GM12865 (cell line): ENCODE measurements around the gene PDE3A.

Experiments
- DNase-seq: peaks from one replicate; pipeline ENCODE4 v3.0.0; 2010; ENCODE audit warnings: low read depth
- H3K4me3 ChIP-seq: 2 replicates; pipeline ENCODE4 v1.5.1; 2011; ENCODE audit warnings: mild to moderate bottlenecking, low read depth, low read length, control low read depth
- CTCF ChIP-seq: IDR thresholded peaks from 2 replicates; pipeline ENCODE4 v1.5.1; 2011; ENCODE audit warnings: low read length, control low read depth, low read depth, inconsistent platforms; ENCODE audit not compliant: insufficient read depth; ENCODE audit errors: missing control alignments

PDE3A gene

DNA sequence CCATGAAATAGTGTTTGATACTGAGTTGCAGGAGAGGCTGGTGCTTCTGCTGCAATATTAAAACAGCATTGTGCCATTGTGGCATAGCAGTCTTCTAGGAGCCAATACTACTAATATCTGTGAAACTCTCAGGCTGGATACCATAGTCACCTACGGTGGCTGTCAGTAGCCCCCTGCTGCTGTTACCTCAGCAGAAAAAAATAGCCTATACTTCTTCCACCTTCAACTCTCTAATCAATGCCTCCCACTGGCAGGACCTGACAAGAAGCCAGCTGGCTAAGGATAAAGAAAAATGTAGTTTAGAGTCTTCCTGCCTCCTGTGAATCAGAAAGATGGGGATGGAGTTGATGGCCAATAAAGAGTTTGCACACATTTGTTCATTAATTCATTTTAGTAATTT is 91.6 kb downstream of the PDE3A start:
- DNase-seq, result no peak
- TF ChIP-seq CTCF, result no peak
- H3K4me3 ChIP-seq, result no peak overlapping the region

DNA sequence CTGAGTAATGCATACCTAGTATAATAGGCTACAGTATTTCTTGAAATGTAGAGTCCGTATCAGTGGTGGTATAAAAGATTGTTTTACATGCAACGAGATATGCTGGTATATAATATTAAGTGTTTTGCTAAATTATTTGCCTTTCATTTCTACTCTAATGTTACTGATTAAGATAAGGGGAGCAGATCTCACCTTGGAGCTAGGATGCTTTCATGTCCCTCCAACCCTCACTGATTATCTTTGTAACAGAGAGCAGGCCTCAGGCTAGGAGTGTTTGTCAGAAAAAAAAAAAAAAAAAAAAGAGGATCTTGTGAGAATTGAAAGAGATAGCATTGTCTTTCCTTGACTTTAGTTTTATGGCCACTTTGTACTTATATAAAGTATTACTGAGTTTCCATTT is 92.6 kb downstream of the PDE3A start:
- H3K4me3 ChIP-seq, result no peak overlapping the region
- no peak for DNase-seq
- no peak for TF ChIP-seq CTCF

DNA sequence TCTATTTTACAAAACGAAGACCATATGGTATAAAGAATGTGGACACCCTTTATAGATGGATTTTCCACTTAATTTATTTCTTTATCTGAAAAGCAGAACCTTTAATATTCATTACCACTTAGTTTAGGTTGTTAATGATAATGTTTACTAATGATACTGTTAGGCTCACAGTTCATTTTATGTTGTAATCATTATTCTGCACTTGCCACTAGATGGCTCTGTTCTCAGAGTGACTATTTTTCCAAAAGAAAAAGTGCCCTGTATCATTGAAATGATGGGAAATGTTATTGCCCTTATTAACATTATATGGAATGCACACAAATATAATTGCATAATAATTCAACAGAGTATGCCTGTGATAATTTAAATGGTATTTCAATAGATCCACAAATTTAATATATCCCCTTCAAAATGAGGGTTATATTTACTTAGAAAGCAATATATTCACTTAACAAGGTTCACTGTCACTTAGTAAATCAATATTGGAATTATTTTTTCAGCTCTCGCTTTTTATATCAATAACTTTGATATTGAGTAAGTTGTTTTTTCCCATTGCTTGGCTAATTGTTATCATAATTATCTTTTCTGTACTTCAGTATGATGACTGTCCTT is 95.7 kb downstream of the PDE3A start:
- peak; percentile 39 for TF ChIP-seq CTCF
- no peak overlapping the region for H3K4me3 ChIP-seq
- no peak for DNase-seq

DNA sequence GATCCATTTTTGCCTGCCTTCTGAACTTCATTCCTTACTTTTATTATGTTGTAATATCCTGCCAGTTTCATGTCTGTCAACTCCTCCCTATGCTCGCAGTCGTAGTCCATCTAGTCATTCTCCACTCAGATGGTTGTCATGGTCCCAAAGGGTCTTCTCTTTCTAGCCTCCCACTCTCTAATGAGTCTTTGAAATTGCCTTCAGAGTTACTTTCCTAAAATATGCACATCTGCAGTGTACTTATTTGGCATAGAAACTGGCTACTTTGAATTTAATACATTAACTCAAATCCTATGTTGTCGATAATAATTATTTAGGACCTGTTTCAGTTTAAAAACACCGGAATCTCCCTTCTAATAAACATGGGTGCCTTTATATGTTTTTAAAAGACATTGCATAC is 101.0 kb downstream of the PDE3A start:
- DNase-seq, result no peak
- H3K4me3 ChIP-seq, result no peak overlapping the region
- TF ChIP-seq CTCF, result no peak

GRCh38 chr12:20469756-20470155 is 101.4 kb downstream of the PDE3A start:
- no peak for TF ChIP-seq CTCF
- no peak for DNase-seq
- H3K4me3 ChIP-seq, result no peak overlapping the region

DNA sequence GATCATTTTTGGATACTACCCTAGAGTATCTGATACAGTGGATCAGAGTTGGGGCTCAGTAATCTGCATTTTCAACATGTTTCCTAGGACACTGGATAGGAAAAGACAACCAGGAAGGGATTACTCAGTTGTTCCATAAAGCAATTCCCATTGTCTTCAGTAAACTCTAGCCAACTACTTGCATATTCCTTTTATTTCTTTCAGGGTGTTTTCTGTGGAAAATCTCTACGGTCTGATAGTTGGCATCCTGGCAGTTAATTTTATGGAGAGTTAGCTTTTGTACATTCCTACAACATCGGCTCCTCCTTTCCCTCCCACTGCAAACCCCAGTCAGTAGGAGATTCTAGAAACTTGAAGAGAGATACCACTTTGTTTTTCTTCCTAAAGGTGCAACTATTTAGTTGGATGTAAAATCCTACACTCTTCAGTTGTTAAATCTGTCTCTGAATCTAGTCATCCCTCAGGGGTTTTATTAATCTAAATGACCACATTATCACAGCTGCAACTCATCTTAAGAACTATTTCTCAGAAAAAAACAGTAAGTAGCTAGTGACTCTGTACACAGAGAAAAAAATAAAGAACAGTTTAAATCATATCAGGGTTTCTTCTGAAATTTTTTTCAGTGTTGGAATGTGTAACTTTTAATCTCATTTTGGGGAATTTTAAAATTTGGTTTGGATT is 103.9 kb downstream of the PDE3A start:
- H3K4me3 ChIP-seq, result no peak overlapping the region
- no peak for TF ChIP-seq CTCF
- DNase-seq, result no peak

GRCh38 chr12:20473133-20473532 is 104.8 kb downstream of the PDE3A start:
- no peak for DNase-seq
- H3K4me3 ChIP-seq, result no peak overlapping the region
- no peak for TF ChIP-seq CTCF
